Measurements from ENCODE around the gene DHX35.

GRCh38 chr20:38953630-38954340 lies 8.4 kb upstream of the DHX35 start:
- TF ChIP-seq RARB (CRISPR knock-in tag; IDR thresholded peaks at IDR 0.05), result no peak
- no peak for TF ChIP-seq OSR1 (CRISPR knock-in tag; IDR thresholded peaks at IDR 0.05)
- TF ChIP-seq ZFP30 (CRISPR knock-in tag; IDR thresholded peaks at IDR 0.05), result no peak
- no peak for TF ChIP-seq TCF4 (CRISPR knock-in tag; IDR thresholded peaks at IDR 0.05; ENCODE audit: borderline replicate concordance)
- no peak for TF ChIP-seq ZC3H10 (CRISPR knock-in tag; IDR thresholded peaks at IDR 0.05)
- TF ChIP-seq ZNF565 (CRISPR knock-in tag; conservative IDR thresholded peaks at IDR 0.05; ENCODE audit: low read depth), result no peak
- no peak for TF ChIP-seq BACH2 (CRISPR knock-in tag; IDR thresholded peaks at IDR 0.05; ENCODE audit: borderline replicate concordance)
- TF ChIP-seq PATZ1 (CRISPR knock-in tag; IDR thresholded peaks at IDR 0.05; ENCODE audit: borderline replicate concordance), result no peak
- no peak for TF ChIP-seq CREB5 (CRISPR knock-in tag; IDR thresholded peaks at IDR 0.05; ENCODE audit: low read depth)
- TF ChIP-seq GLIS3 (CRISPR knock-in tag; IDR thresholded peaks at IDR 0.05), result no peak
- no peak for TF ChIP-seq ZFP3 (CRISPR knock-in tag; IDR thresholded peaks at IDR 0.05)
- no peak for TF ChIP-seq TSHZ2 (CRISPR knock-in tag; IDR thresholded peaks at IDR 0.05)
